22Rv1 (cell line): ENCODE results near the gene HPSE2.

Experiments
- CTCF ChIP-seq: fragments of 450-650 bp; IDR thresholded peaks from 2 replicates; pipeline ENCODE4 v1.5.1; 2017; ENCODE audit warnings: mild to moderate bottlenecking
- ZFX ChIP-seq: fragments of 450-650 bp; IDR thresholded peaks from 2 replicates; pipeline ENCODE4 v1.6.1; 2017; ENCODE audit warnings: antibody characterized with exemption, borderline replicate concordance

- TF ChIP-seq CTCF: no peak
- no peak for TF ChIP-seq ZFX
Measured at GRCh38 chr10:99232360-99232999, 3.2 kb downstream of the HPSE2 start.
